Activated gamma-delta T cell treated with anti-CD3 and anti-CD28 coated beads, Interleukin-2, amount 50 U/mL, for 16 hours (primary cell): Measurements from ENCODE around the gene ZNF599.
"Not testable (repeated sequence)": the region's sequence is repeated elsewhere in the genome, so short reads cannot be mapped to it uniquely, and the experiment has no call there.

Experiments used
- DNase-seq: peaks from one replicate; pipeline ENCODE4 v3.0.0-alpha.2; 2020; ENCODE audit warnings: low read depth

ZNF599 gene

GRCh38 chr19:34772697-34773554 is at the start of gene ZNF599:
TSS of gene ZNF599 (minus strand) at chr19:34773215. CDS start at chr19:34772841, 374 bp downstream.
- DNase-seq: peak; percentile 85

- no peak for DNase-seq
These were observed 45.3 kb upstream of the ZNF599 start for GRCh38 chr19:34818270-34818669.

- DNase-seq: no peak
These were observed 43.7 kb upstream of the ZNF599 start for GRCh38 chr19:34816708-34817107.

GRCh38 chr19:34808566-34808965 is 35.6 kb upstream of the ZNF599 start:
- DNase-seq: no peak

- no peak for DNase-seq
These were observed 34.2 kb upstream of the ZNF599 start for GRCh38 chr19:34806976-34807860.

GRCh38 chr19:34804115-34804514 is 31.1 kb upstream of the ZNF599 start:
- DNase-seq: no peak

- not testable (repeated sequence) for DNase-seq
These were observed 23.9 kb upstream of the ZNF599 start for GRCh38 chr19:34796953-34797352.

- no peak for DNase-seq
These were observed 21.3 kb upstream of the ZNF599 start for GRCh38 chr19:34794066-34794960.

GRCh38 chr19:34793565-34793964 is 20.6 kb upstream of the ZNF599 start:
- DNase-seq: no peak

GRCh38 chr19:34788074-34788473 is 15.1 kb upstream of the ZNF599 start:
- DNase-seq: no peak

- no peak for DNase-seq
These were observed 14.2 kb upstream of the ZNF599 start for GRCh38 chr19:34787059-34787824.

GRCh38 chr19:34786236-34786635 is 13.2 kb upstream of the ZNF599 start:
- no peak for DNase-seq

GRCh38 chr19:34779652-34780051 is 6.6 kb upstream of the ZNF599 start:
- DNase-seq: no peak

- no peak for DNase-seq
These were observed 5.3 kb upstream of the ZNF599 start for GRCh38 chr19:34778342-34778741.

GRCh38 chr19:34774857-34775256 is 1.8 kb upstream of the ZNF599 start:
- DNase-seq: no peak

- DNase-seq: no peak
These were observed 495 bp upstream of the ZNF599 start for GRCh38 chr19:34773555-34773864.

- DNase-seq: no peak
These were observed 5.1 kb downstream of the ZNF599 start for GRCh38 chr19:34767951-34768350.

- DNase-seq: no peak
These were observed 6.6 kb downstream of the ZNF599 start for GRCh38 chr19:34766386-34766785.

- DNase-seq: no peak
These were observed 13.6 kb downstream of the ZNF599 start for GRCh38 chr19:34759218-34759917.

- DNase-seq: no peak
These were observed 15.6 kb downstream of the ZNF599 start for GRCh38 chr19:34757441-34757840.
